OCI-LY7 (cell line): ENCODE results near the gene DDX27.

ENCODE experiments used
- CTCF ChIP-seq: fragments of 200-600 bp; sonication (generic); conservative IDR thresholded peaks from 2 replicates; pipeline ENCODE4 v1.5.1; 2014; ENCODE audit warnings: mild to moderate bottlenecking, antibody characterized with exemption, low read length, moderate library complexity, mixed read lengths
- EZH2phosphoT487 ChIP-seq: fragments of 200-600 bp; sonication (generic); IDR thresholded peaks from 2 replicates; pipeline ENCODE4 v1.6.1; 2018; ENCODE audit warnings: low read depth, borderline replicate concordance, mild to moderate bottlenecking, mixed run types, antibody characterized with exemption, low read length, moderate library complexity, mixed read lengths

DNA sequence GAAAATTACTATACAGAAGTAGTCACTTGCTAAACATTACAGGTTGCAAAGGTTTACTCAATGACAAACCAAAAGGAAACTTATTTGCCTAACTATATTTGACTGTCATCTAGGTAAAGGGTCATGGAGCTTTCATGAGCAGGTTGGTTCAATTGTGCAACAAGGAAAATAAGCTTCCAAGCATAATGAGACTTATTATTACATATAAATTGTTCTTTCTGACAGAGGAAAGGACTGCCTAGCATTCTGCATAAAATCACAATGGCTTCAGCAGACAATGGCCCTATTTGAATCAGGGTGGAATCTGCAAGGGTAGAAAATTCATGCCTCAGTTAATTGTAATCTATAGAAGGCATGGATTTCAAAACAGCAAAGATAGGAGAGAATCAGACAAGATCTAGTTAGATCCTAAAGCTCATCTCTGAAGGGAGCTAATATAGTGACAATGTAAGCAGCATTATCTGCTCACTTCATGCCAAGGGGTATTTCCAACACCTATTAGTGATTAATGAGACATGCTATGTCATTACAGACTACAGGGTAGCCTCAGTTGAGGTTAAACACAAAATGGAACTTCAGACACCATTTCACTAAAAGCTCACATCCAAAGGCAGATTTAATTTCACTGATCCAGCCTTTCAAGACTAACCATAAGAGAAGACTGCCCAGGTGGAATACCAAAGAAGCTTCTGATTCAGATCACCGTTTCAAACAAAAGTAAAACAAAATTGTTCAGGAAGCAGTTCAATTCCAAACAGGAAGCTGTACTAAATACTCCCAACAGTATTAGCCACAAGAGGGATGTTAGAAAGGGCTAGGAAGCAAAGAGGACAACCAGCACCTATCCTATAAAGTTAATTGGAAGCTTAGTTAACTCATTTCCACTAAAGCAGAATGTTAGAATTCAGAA is 39.6 kb upstream of the DDX27 start:
- TF ChIP-seq CTCF = no peak
- TF ChIP-seq EZH2phosphoT487 = no peak
